Measurements from ENCODE around the gene ESD. TPM values are rescaled to one million over a fixed set of nuclear protein-coding genes. Genes with fewer than 3 reads are reported as not detected.

ESD gene
- total and polyA plus RNA-seq, 10 of the 15 experiments (the other 5 are each of a cell fraction or from before 2014, with no cell fraction given): 105 to 387 (median 195) TPM

GRCh38 chr13:46775385-46776107 is 21.4 kb downstream of the ESD start:
- H3K9me3 ChIP-seq (replicated peaks; ENCODE audit: control insufficient read depth, insufficient read depth, low read length): no peaks in the 10 kb centered on the region; the same call in 2 of the 3 replicates
- TF ChIP-seq, protein P1, sequence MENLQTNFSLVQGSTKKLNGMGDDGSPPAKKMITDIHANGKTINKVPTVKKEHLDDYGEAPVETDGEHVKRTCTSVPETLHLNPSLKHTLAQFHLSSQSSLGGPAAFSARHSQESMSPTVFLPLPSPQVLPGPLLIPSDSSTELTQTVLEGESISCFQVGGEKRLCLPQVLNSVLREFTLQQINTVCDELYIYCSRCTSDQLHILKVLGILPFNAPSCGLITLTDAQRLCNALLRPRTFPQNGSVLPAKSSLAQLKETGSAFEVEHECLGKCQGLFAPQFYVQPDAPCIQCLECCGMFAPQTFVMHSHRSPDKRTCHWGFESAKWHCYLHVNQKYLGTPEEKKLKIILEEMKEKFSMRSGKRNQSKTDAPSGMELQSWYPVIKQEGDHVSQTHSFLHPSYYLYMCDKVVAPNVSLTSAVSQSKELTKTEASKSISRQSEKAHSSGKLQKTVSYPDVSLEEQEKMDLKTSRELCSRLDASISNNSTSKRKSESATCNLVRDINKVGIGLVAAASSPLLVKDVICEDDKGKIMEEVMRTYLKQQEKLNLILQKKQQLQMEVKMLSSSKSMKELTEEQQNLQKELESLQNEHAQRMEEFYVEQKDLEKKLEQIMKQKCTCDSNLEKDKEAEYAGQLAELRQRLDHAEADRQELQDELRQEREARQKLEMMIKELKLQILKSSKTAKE (IDR thresholded peaks at IDR 0.05; ENCODE audit: low read depth, poor library complexity, severe bottlenecking): no peak
- TF ChIP-seq CHD1 (IDR thresholded peaks at IDR 0.05; ENCODE audit: low read depth, low read length) (no peak), CREB1 (IDR thresholded peaks at IDR 0.05; ENCODE audit: low read depth) (no peak), MXI1 (IDR thresholded peaks at IDR 0.05; ENCODE audit: low read depth, low read length) (no peak)
- H2AFZ ChIP-seq (ENCODE audit: control insufficient read depth, low read depth, low read length): no peak overlapping the region
- no peaks in the 10 kb centered on the region for H4K20me1 ChIP-seq (ENCODE audit: control insufficient read depth, insufficient read depth)
- ChIA-PET CTCF (interaction anchor here (1.5 to 2.8 kb wide), 3 partner anchors 10 to 13 kb away, joined by 4 to 22 read pairs (median 8); no protein-coding TSS in a partner anchor), RAD21 (ENCODE audit: unreplicated experiment) (no interaction called here), POLR2A (interaction anchor here (0.5 kb wide), 1 partner anchor 88 kb away, joined by 3 read pairs; no protein-coding TSS in a partner anchor), SMC1A (ENCODE audit: uncharacterized antibody, unreplicated experiment) (interaction anchor here (0.8 to 1.6 kb wide), 4 partner anchors 10 to 223 kb away, joined by 3 to 6 read pairs (median 4); no protein-coding TSS in a partner anchor)
- H3K79me2 ChIP-seq (ENCODE audit: control insufficient read depth, insufficient read depth, low read length): no peaks in the 10 kb centered on the region
- H3K4me1 ChIP-seq (ENCODE audit: control insufficient read depth, insufficient read depth, low read length): no peaks in the 10 kb centered on the region
- H3K4me2 ChIP-seq (ENCODE audit: control insufficient read depth, insufficient read depth): no peak overlapping the region
- ATAC-seq: no peak
- DNase-seq (ENCODE audit: low read depth, low spot score): no peak
- WGBS (ENCODE audit: insufficient coverage, insufficient replicate concordance, low lambda C conversion rate, missing lambda C conversion rate): 99% methylated on average over 8 of the region's 8 CpGs
- H3K27me3 ChIP-seq (replicated peaks in 1 of 2; ENCODE audit: control insufficient read depth in 2 of 2, insufficient read depth in 2 of 2, low read length in 1 of 2): no peaks in the 10 kb centered on the region
- peaks cover 0 to 20% of the 10 kb centered on the region in 2 experiments; a peak in 3 of 4 replicates for H3K36me3 ChIP-seq (ENCODE audit: control insufficient read depth in 2 of 2, insufficient read depth in 2 of 2, low read length in 1 of 2)
- no peak for FAIRE-seq
- BruUV-seq (replicated peaks): no TSS peak
- no peak overlapping the region for H3K9ac ChIP-seq (ENCODE audit: control insufficient read depth, insufficient read depth, low read length)
- intact Hi-C loops (cut with micrococcal nuclease; ENCODE audit: unreplicated experiment) (no loop called here), in situ Hi-C loops (cut with MboI) (no loop called here)
- no peak overlapping the region for H3K27ac ChIP-seq (ENCODE audit: control insufficient read depth, insufficient read depth)
- H3K4me3 ChIP-seq: no peak overlapping the region
